SK-N-SH (cell line): Measurements from ENCODE around the gene STAMBP. TPM values are rescaled to one million over a fixed set of nuclear protein-coding genes. Genes with fewer than 3 reads are reported as not detected.

Experiments used
- CTCF ChIA-PET: fragments of 300-600, 350-600 bp; formaldehyde crosslinking; extraction: SDS; loops from one replicate; lab custom pipeline; 2021; lab: Yijun Ruan, JAX
- POLR2A ChIA-PET: fragments of 350-600 bp; sonication (Branson Sonifier 250); formaldehyde crosslinking; extraction: SDS; loops from one replicate; lab custom pipeline; 2020; ENCODE audit warnings: antibody characterized with exemption, inconsistent platforms; lab: Yijun Ruan, JAX
- DNase-seq: peaks from one replicate; pipeline ENCODE4 v3.0.0; 2012
- H2AFZ ChIP-seq: fragments of 200-600 bp; sonication (generic); 2 replicates; pipeline ENCODE4 v1.8.1; 2016; ENCODE audit warnings: antibody characterized with exemption, mild to moderate bottlenecking, low read depth
- H3F3A ChIP-seq: fragments of 200-600 bp; sonication (generic); replicated peaks from 2 replicates; pipeline ENCODE3; 2016; ENCODE audit warnings: antibody characterized with exemption, mild to moderate bottlenecking; ENCODE audit not compliant: insufficient read depth
- H3K27ac ChIP-seq, 2 experiments: fragments of 200-500 bp in 1 of 2; fragments of 200-600 bp in 1 of 2; sonication (Bioruptor generic) in 1 of 2; sonication (generic), shearing (Covaris generic) in 1 of 2; 2 replicates each; pipeline versions ENCODE4 v1.5.1 to v1.6.1; 2014 to 2016; ENCODE audit warnings: low read depth in 2 of 2, inconsistent platforms in 1 of 2, low read length in 1 of 2, mild to moderate bottlenecking in 1 of 2, mixed read lengths in 1 of 2
- H3K27me3 ChIP-seq: fragments of 200-600 bp; sonication (generic), shearing (Covaris generic); 2 replicates; pipeline ENCODE4 v1.6.1; 2016; ENCODE audit warnings: mixed run types; ENCODE audit not compliant: insufficient read depth
- H3K36me3 ChIP-seq, 2 experiments: fragments of 200-500 bp in 1 of 2; fragments of 200-600 bp in 1 of 2; sonication (Bioruptor generic) in 1 of 2; sonication (generic) in 1 of 2; replicated peaks in 1 of 2; 2 replicates each; pipeline versions ENCODE3 to v1.5.1; 2014 to 2016; ENCODE audit warnings: low read length in 1 of 2, mild to moderate bottlenecking in 1 of 2; ENCODE audit not compliant: insufficient read depth in 2 of 2, control insufficient read depth in 1 of 2
- H3K4me1 ChIP-seq, 2 experiments: fragments of 200-500 bp in 1 of 2; fragments of 200-600 bp in 1 of 2; sonication (Bioruptor generic) in 1 of 2; sonication (generic), shearing (Covaris generic) in 1 of 2; 2 replicates each; pipeline versions ENCODE4 v1.5.1 to v1.6.1; 2014 to 2016; ENCODE audit warnings: low read depth in 1 of 2, low read length in 1 of 2, mixed run types in 1 of 2; ENCODE audit not compliant: insufficient read depth in 2 of 2, control insufficient read depth in 1 of 2
- H3K4me2 ChIP-seq: fragments of 200-600 bp; sonication (generic), shearing (Covaris generic); 2 replicates; pipeline ENCODE4 v1.6.1; 2017; ENCODE audit warnings: mixed run types
- H3K4me3 ChIP-seq, 2 experiments: fragments of 200-500 bp in 1 of 2; fragments of 200-600 bp in 1 of 2; sonication (Bioruptor generic) in 1 of 2; sonication (generic), shearing (Covaris generic) in 1 of 2; 2 replicates each; pipeline versions ENCODE4 v1.5.1 to v1.8.1; 2014 to 2016; ENCODE audit warnings: low read depth in 2 of 2, inconsistent platforms in 1 of 2, low read length in 1 of 2, mild to moderate bottlenecking in 1 of 2, mixed read lengths in 1 of 2, moderate library complexity in 1 of 2
- H3K79me2 ChIP-seq: fragments of 200-600 bp; sonication (generic); 2 replicates; pipeline ENCODE4 v1.8.1; 2017; ENCODE audit warnings: mild to moderate bottlenecking; ENCODE audit not compliant: insufficient read depth
- H3K9ac ChIP-seq: fragments of 200-600 bp; sonication (generic); 2 replicates; pipeline ENCODE4 v1.6.1; 2017; ENCODE audit warnings: mixed run types
- H3K9me2 ChIP-seq: fragments of 200-600 bp; sonication (generic); 2 replicates; pipeline ENCODE4 v1.6.1; 2017; ENCODE audit warnings: mixed run types
- H3K9me3 ChIP-seq: fragments of 200-600 bp; sonication (generic); 2 replicates; pipeline ENCODE4 v1.6.1; 2017; ENCODE audit warnings: mixed run types, mild to moderate bottlenecking, moderate library complexity
- H4K20me1 ChIP-seq: fragments of 200-600 bp; sonication (generic); 2 replicates; pipeline ENCODE4 v1.6.1; 2017; ENCODE audit warnings: mild to moderate bottlenecking, mixed run types; ENCODE audit not compliant: insufficient read depth
- CHD2 ChIP-seq: fragments of 150-350 bp; IDR thresholded peaks from 2 replicates; pipeline ENCODE4 v1.6.1; 2018; ENCODE audit warnings: low read length; ENCODE audit not compliant: partially characterized antibody
- EZH2phosphoT487 ChIP-seq: fragments of 200-600 bp; sonication (generic); IDR thresholded peaks from 2 replicates; pipeline ENCODE4 v1.6.1; 2017; ENCODE audit warnings: low read depth, mixed run types, mild to moderate bottlenecking, antibody characterized with exemption, moderate library complexity, borderline replicate concordance
- FOXM1 ChIP-seq: IDR thresholded peaks from 2 replicates; pipeline ENCODE4 v1.4.0; 2012; ENCODE audit warnings: low read depth, mild to moderate bottlenecking
- GABPA ChIP-seq: IDR thresholded peaks from 2 replicates; pipeline ENCODE4 v1.4.0; 2012; ENCODE audit warnings: low read depth, mild to moderate bottlenecking
- GATA2 ChIP-seq: sonication (generic); formaldehyde crosslinking; IDR thresholded peaks from 2 replicates; pipeline ENCODE4 v1.5.0; 2020; ENCODE audit warnings: mild to moderate bottlenecking, missing genetic modification reagents
- MEF2A ChIP-seq: IDR thresholded peaks from 2 replicates; pipeline ENCODE4 v1.4.0; 2012; ENCODE audit warnings: low read depth, borderline replicate concordance
- NRF1 ChIP-seq: IDR thresholded peaks from 2 replicates; pipeline ENCODE4 v1.6.1; 2012; ENCODE audit warnings: low read depth, mild to moderate bottlenecking, low read length
- POLR2AphosphoS5 ChIP-seq: IDR thresholded peaks from 2 replicates; pipeline ENCODE4 v1.6.1; 2012; ENCODE audit warnings: low read depth, low read length
- RXRA ChIP-seq: IDR thresholded peaks from 2 replicates; pipeline ENCODE4 v1.4.0; 2012; ENCODE audit warnings: low read depth, mild to moderate bottlenecking, borderline replicate concordance
- SIN3A ChIP-seq: IDR thresholded peaks from 2 replicates; pipeline ENCODE4 v1.6.1; 2012; ENCODE audit warnings: low read depth, mild to moderate bottlenecking, low read length, moderate library complexity, borderline replicate concordance
- TAF1 ChIP-seq: IDR thresholded peaks from 2 replicates; pipeline ENCODE4 v1.6.1; 2012; ENCODE audit warnings: low read depth, mild to moderate bottlenecking, low read length, moderate library complexity, borderline replicate concordance
- WGBS: methylation state at CpG from one replicate; pipeline ENCODE4 v1.1.6; 2017; ENCODE audit warnings: low lambda C conversion rate; 5-methylcytosine and 5-hydroxymethylcytosine counted together
- polyA plus RNA-seq, 3 experiments: library from polyadenylated mRNA; depleted of rRNA; stranded (reverse); fragments of >200 nt; gene quantifications; 2 replicates each; pipeline ENCODE4 v1.2.3, GENCODE V29; 2012
- TF ChIP-seq, protein P1 (sequence below): fragments of 200-600 bp; sonication (generic); IDR thresholded peaks from 2 replicates; pipeline ENCODE4 v1.6.1; 2017; ENCODE audit warnings: antibody characterized with exemption, mild to moderate bottlenecking, moderate library complexity
- TF ChIP-seq, protein P2 (sequence below): IDR thresholded peaks from 2 replicates; pipeline ENCODE4 v1.4.0; 2012; ENCODE audit warnings: low read depth
- TF ChIP-seq, protein P3 (sequence below): fragments of 150-350 bp; IDR thresholded peaks from 2 replicates; pipeline ENCODE4 v1.6.1; 2017; ENCODE audit warnings: antibody characterized with exemption, low read length, low read depth, borderline replicate concordance
- TF ChIP-seq, protein P4 (sequence below): IDR thresholded peaks from 2 replicates; pipeline ENCODE4 v1.6.1; 2012; ENCODE audit warnings: mild to moderate bottlenecking, low read depth, low read length, moderate library complexity
- TF ChIP-seq, protein P5 (sequence below): IDR thresholded peaks from 2 replicates; pipeline ENCODE4 v1.4.0; 2012; ENCODE audit warnings: low read depth, borderline replicate concordance

STAMBP gene
- polyA plus RNA-seq, 1 of the 3 experiments (the other 2 are of a cell fraction) = 42.2 TPM

DNA sequence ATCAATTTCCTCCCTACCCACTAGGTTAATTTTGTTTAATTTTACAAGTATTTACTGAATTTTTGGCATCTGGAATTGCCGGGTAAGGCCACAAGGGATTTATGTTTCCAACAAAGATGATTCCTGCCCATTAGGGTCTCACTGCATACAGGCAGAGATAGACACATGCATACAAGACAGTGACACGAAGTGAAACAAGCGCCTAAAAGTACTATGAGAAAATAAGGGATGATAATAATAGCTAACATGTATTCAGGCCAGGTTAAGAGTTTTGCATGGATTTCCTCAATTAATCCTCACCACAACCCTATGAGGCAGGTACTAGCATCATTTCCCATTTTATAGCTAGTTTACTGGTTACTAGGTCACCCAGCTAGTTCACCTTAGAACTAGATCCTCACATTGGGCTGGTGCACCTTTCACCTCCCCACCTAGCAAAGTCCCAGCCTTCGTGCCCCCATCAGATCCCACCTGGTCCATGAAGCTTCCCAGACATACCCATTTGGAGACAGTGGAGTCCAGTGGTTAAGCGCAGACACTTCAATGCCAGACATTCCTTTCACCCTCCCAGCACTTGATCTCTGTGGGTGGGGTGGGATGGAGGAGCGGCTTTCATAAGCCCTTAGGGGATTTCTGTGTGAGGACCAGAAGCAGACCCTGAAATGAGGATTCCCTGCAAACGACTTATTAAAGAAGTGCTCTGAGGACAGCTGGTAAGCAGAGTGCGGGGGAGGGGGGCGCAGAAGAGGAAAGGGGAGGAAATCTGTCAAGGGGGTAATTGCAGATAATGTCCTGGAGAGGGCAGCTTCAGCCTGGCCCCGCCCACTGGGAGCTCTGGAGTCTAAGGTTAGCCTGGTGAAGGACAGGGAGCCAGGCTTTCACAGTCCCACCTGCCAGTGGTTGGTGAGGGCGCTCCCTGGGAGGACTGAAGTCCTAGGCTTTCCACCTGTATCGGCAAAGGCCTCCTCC, 92.1 kb downstream of the STAMBP start:
- ChIA-PET POLR2A (no interaction called here), CTCF (interaction anchor here (1.7 kb wide), 1 partner anchor 227 kb away, joined by 7 read pairs; the partner anchor contains the start of gene BOLA3)
- no peak overlapping the region for H3K27ac ChIP-seq
- H3K9ac ChIP-seq = no peak overlapping the region
- H3K79me2 ChIP-seq = no peaks in the 10 kb centered on the region
- peaks cover 0 to 6% of the 10 kb centered on the region in 2 experiments; a peak in 1 of 4 replicates for H3K4me1 ChIP-seq
- no peak overlapping the region for H3K4me2 ChIP-seq
- DNase-seq = peak; percentile 62
- no peak overlapping the region for H3K4me3 ChIP-seq
- H2AFZ ChIP-seq = no peak overlapping the region
- no peaks in the 10 kb centered on the region for H4K20me1 ChIP-seq
- TF ChIP-seq MEF2A = no peak
- TF ChIP-seq, protein P1, sequence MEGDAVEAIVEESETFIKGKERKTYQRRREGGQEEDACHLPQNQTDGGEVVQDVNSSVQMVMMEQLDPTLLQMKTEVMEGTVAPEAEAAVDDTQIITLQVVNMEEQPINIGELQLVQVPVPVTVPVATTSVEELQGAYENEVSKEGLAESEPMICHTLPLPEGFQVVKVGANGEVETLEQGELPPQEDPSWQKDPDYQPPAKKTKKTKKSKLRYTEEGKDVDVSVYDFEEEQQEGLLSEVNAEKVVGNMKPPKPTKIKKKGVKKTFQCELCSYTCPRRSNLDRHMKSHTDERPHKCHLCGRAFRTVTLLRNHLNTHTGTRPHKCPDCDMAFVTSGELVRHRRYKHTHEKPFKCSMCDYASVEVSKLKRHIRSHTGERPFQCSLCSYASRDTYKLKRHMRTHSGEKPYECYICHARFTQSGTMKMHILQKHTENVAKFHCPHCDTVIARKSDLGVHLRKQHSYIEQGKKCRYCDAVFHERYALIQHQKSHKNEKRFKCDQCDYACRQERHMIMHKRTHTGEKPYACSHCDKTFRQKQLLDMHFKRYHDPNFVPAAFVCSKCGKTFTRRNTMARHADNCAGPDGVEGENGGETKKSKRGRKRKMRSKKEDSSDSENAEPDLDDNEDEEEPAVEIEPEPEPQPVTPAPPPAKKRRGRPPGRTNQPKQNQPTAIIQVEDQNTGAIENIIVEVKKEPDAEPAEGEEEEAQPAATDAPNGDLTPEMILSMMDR = peak; percentile 31
- TF ChIP-seq, all 33 proteins: peak for 1
- H3K36me3 ChIP-seq = no peaks in the 10 kb centered on the region
- H3K27me3 ChIP-seq = no peaks in the 10 kb centered on the region; the same call in 1 of the 2 replicates
- H3F3A ChIP-seq = no peaks in the 10 kb centered on the region
- 54% methylated on average over 12 of the region's 12 CpGs for WGBS
- H3K9me2 ChIP-seq = no peaks in the 10 kb centered on the region
- no peaks in the 10 kb centered on the region for H3K9me3 ChIP-seq

DNA sequence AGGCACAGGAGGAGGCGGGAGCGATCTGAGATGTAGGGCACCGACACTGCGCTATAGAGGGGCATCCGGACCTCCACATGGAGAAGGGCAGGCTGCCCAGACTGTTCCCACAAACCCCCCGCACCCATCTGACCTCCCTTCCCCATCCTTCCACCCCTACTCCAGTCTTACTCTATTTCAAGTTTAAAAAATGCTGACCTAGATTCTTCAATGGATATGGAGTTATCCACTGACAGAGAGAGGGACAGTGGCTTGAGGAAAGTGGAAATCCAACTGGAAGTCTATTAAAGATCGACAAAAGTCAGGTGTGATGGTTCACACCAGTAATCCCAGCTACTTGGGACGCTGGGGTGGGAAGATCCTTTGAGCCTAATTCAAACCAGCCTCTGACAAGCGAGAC, 92.8 kb downstream of the STAMBP start:
- Histone ChIP-seq H3K36me3 (no peaks in the 10 kb centered on the region), H3K9me3 (no peaks in the 10 kb centered on the region), H3K9me2 (no peaks in the 10 kb centered on the region), H3K9ac (no peak overlapping the region), H3K4me2 (no peak overlapping the region), H4K20me1 (no peaks in the 10 kb centered on the region), H3K27ac (no peak overlapping the region), H3K79me2 (no peaks in the 10 kb centered on the region), H3F3A (no peaks in the 10 kb centered on the region), H3K4me1 (peaks cover 0 to 9% of the 10 kb centered on the region in 2 experiments; a peak in 2 of 4 replicates), H3K4me3 (no peak overlapping the region), H3K27me3 (no peaks in the 10 kb centered on the region; the same call in 1 of the 2 replicates), H2AFZ (no peak overlapping the region)
- ChIA-PET POLR2A (no interaction called here), CTCF (interaction anchor here (1.7 kb wide), 1 partner anchor 226 kb away, joined by 7 read pairs; the partner anchor contains the start of gene BOLA3)
- no peak for DNase-seq
- 85% methylated on average over 9 of the region's 9 CpGs for WGBS
- TF ChIP-seq FOXM1 (no peak), RXRA (no peak), SIN3A (no peak), NRF1 (no peak), POLR2AphosphoS5 (no peak), EZH2phosphoT487 (no peak), TAF1 (no peak), CHD2 (no peak), GABPA (no peak), GATA2 (CRISPR knock-in tag) (no peak)
- TF ChIP-seq, protein P2, sequence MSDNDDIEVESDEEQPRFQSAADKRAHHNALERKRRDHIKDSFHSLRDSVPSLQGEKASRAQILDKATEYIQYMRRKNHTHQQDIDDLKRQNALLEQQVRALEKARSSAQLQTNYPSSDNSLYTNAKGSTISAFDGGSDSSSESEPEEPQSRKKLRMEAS = no peak
- TF ChIP-seq, protein P3, sequence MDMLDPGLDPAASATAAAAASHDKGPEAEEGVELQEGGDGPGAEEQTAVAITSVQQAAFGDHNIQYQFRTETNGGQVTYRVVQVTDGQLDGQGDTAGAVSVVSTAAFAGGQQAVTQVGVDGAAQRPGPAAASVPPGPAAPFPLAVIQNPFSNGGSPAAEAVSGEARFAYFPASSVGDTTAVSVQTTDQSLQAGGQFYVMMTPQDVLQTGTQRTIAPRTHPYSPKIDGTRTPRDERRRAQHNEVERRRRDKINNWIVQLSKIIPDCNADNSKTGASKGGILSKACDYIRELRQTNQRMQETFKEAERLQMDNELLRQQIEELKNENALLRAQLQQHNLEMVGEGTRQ = no peak
- TF ChIP-seq, protein P4, sequence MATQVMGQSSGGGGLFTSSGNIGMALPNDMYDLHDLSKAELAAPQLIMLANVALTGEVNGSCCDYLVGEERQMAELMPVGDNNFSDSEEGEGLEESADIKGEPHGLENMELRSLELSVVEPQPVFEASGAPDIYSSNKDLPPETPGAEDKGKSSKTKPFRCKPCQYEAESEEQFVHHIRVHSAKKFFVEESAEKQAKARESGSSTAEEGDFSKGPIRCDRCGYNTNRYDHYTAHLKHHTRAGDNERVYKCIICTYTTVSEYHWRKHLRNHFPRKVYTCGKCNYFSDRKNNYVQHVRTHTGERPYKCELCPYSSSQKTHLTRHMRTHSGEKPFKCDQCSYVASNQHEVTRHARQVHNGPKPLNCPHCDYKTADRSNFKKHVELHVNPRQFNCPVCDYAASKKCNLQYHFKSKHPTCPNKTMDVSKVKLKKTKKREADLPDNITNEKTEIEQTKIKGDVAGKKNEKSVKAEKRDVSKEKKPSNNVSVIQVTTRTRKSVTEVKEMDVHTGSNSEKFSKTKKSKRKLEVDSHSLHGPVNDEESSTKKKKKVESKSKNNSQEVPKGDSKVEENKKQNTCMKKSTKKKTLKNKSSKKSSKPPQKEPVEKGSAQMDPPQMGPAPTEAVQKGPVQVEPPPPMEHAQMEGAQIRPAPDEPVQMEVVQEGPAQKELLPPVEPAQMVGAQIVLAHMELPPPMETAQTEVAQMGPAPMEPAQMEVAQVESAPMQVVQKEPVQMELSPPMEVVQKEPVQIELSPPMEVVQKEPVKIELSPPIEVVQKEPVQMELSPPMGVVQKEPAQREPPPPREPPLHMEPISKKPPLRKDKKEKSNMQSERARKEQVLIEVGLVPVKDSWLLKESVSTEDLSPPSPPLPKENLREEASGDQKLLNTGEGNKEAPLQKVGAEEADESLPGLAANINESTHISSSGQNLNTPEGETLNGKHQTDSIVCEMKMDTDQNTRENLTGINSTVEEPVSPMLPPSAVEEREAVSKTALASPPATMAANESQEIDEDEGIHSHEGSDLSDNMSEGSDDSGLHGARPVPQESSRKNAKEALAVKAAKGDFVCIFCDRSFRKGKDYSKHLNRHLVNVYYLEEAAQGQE = no peak
- TF ChIP-seq, protein P5, sequence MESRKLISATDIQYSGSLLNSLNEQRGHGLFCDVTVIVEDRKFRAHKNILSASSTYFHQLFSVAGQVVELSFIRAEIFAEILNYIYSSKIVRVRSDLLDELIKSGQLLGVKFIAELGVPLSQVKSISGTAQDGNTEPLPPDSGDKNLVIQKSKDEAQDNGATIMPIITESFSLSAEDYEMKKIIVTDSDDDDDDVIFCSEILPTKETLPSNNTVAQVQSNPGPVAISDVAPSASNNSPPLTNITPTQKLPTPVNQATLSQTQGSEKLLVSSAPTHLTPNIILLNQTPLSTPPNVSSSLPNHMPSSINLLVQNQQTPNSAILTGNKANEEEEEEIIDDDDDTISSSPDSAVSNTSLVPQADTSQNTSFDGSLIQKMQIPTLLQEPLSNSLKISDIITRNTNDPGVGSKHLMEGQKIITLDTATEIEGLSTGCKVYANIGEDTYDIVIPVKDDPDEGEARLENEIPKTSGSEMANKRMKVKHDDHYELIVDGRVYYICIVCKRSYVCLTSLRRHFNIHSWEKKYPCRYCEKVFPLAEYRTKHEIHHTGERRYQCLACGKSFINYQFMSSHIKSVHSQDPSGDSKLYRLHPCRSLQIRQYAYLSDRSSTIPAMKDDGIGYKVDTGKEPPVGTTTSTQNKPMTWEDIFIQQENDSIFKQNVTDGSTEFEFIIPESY = no peak
